ENCODE data around the gene NDUFA3. TPM values are rescaled to one million over a fixed set of nuclear protein-coding genes. Genes with fewer than 3 reads are reported as not detected.

Gene NDUFA3
- total and polyA plus RNA-seq, 2 donors (not counting 3 experiments of a cell fraction or from before 2014, with no cell fraction given) = 107 to 119 TPM

- Histone ChIP-seq H2AFZ (ENCODE audit: low read depth, low read length) (no peak overlapping the region), H3K4me3 (replicated peaks in 1 of 3; ENCODE audit: insufficient read depth in 1 of 3, low read depth in 1 of 3, low read length in 3 of 3) (no peak overlapping the region), H3K9me1 (replicated peaks; ENCODE audit: control insufficient read depth, extremely low read depth, insufficient read depth, low read length) (no peaks in the 10 kb centered on the region), H3K79me2 (ENCODE audit: control insufficient read depth, insufficient read depth, low read length) (peaks cover 13% of the 10 kb centered on the region), H3K27me3 (ENCODE audit: control insufficient read depth in 2 of 2, insufficient read depth in 2 of 2, low read length in 2 of 2) (no peaks in the 10 kb centered on the region), H3K4me1 (ENCODE audit: control insufficient read depth, extremely low read depth, insufficient read depth, low read length) (peaks cover 17% of the 10 kb centered on the region), H4K20me1 (replicated peaks; ENCODE audit: control insufficient read depth, extremely low read depth, insufficient read depth, low read length) (no peaks in the 10 kb centered on the region), H3K27ac (ENCODE audit: insufficient read depth, low read depth, low read length) (no peak overlapping the region), H3K9ac (replicated peaks; ENCODE audit: extremely low read depth, insufficient read depth, low read length) (no peak overlapping the region), H3K9me3 (replicated peaks; ENCODE audit: control insufficient read depth, insufficient read depth, low read length) (no peaks in the 10 kb centered on the region), H3K4me2 (ENCODE audit: insufficient read depth, low read length) (no peak overlapping the region), H3K36me3 (ENCODE audit: control insufficient read depth in 2 of 2, extremely low read depth in 1 of 2, insufficient read depth in 2 of 2, low read length in 2 of 2) (peaks cover 6 to 13% of the 10 kb centered on the region in 2 experiments)
- ChIA-PET CTCF (no interaction called here), POLR2A (no interaction called here)
- intact Hi-C loops (cut with micrococcal nuclease) (no loop called here), dilution Hi-C loops (cut with MboI; ENCODE audit: extremely low pct_ligation_motif_present, low sequenced_read_pairs) (no loop called here)
- BruUV-seq (replicated peaks) = no TSS peak
- DNase-seq (ENCODE audit: low read depth, low spot score) = no peak
- no peak for FAIRE-seq
- no peak for TF ChIP-seq POLR2AphosphoS5 (IDR thresholded peaks at IDR 0.05; ENCODE audit: insufficient read depth, low read depth, low read length)
- no peak for TF ChIP-seq EZH2 (IDR thresholded peaks at IDR 0.05; ENCODE audit: borderline replicate concordance, low read depth, low read length, severe bottlenecking)
- TF ChIP-seq MAX (IDR thresholded peaks at IDR 0.05; ENCODE audit: insufficient read depth, insufficient read length) = no peak
- TF ChIP-seq FOS (IDR thresholded peaks at IDR 0.05; ENCODE audit: borderline replicate concordance, insufficient read depth, low read length) = no peak
- no peak for TF ChIP-seq MYC (IDR thresholded peaks at IDR 0.05; ENCODE audit: low read depth, low read length)
- TF ChIP-seq CTCF (IDR thresholded peaks at IDR 0.05; ENCODE audit: extremely low read depth in 1 of 2, insufficient read depth in 1 of 2, low read depth in 1 of 2, low read length in 2 of 2) = no peak
- no peak for TF ChIP-seq JUN (IDR thresholded peaks at IDR 0.05; ENCODE audit: borderline replicate concordance, insufficient read depth, insufficient read length, low read depth)
- no peak for TF ChIP-seq POLR2A (IDR thresholded peaks at IDR 0.05; ENCODE audit: low read depth, low read length)
- TF ChIP-seq GATA2 (IDR thresholded peaks at IDR 0.05; ENCODE audit: insufficient read depth, insufficient read length, low read depth, low read length) = no peak
Measured at GRCh38 chr19:54133957-54134590, 31.4 kb downstream of the NDUFA3 start.

All from endothelial cell of umbilical vein (primary cell).